Effector CD4-positive, alpha-beta T cell (primary cell): Measurements from ENCODE around the gene CES2.
"Not testable (repeated sequence)": the region's sequence is repeated elsewhere in the genome, so short reads cannot be mapped to it uniquely, and the experiment has no call there.

ENCODE experiments used
- DNase-seq: peaks from one replicate; pipeline ENCODE4 v3.0.0-alpha.2; 2020

Gene CES2

GRCh38 chr16:66934839-66935313 is 440 bp upstream of the CES2 start:
- DNase-seq, result not testable (repeated sequence)

DNA sequence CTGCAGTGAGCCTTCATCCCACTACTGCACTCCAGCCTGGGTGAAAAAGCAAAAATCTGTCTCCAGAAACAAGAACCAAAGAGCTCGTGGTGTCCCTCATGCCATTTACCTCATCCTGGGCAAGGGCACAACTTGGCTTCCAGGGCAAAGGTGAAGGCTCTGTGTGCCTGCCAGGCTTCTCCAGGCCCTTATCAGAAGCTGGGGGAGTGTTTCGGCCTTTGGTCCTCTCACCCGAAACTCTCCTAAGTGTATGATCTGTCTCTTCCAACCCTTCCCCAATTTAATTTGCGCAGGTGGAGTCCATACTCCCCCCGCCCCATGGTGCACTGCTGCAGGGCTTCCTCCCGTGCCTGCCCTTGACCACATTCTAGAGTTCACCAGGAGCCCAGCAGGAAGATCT is 1.1 kb downstream of the CES2 start:
- DNase-seq, result no peak

DNA sequence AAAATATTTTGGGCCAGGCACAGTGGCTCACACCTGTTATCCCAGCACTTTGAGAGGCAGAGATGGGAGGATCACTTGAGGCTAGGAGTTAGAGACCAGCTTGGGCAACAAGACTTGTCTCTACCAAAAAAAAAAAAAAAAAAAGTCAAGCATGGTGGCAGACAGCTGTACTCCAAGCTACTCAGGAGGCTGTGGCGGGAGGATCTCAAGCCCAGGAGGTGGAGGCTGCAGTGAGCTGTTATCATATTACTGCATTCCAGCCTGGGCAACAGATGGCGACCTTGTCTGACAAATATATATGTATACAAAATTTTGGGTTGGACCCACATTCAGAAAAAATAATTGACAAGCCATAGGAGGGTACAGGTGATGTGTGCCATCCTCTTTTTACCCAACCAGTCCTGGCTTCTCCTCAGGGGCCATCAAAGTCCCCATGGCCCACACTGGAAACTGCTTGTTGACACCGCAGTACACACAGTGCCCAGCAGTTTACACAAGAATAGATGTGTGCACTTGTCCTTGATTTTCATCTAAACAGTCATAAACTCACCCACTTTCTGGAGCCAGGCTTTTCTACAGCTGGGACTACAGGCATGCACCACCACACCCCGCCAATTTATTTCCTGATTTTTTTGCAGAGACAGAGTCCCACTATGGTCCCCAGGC is 1.7 kb downstream of the CES2 start:
- DNase-seq, result no peak

DNA sequence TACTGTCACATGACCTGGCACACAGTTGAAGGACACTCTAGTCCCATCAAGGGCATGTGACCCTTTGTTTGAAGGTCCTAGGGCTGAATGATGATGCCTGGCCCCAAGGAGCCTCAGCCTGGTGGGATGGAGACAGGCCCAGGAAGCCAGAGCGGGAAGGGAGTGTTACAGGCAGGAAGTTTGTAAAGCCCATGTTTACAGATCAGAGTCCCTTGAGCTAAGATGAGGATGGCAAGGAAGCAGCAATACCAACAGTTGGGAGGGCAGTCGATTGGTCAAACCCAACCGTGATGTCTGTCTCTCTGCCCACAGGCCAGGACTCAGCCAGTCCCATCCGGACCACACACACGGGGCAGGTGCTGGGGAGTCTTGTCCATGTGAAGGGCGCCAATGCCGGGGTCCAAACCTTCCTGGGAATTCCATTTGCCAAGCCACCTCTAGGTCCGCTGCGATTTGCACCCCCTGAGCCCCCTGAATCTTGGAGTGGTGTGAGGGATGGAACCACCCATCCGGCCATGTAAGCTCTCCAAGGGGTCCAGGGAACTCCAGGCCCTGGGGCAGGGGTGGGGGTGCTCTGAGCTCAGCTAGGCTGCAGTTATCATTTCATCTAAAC is 2.5 kb downstream of the CES2 start:
- DNase-seq, result no peak

DNA sequence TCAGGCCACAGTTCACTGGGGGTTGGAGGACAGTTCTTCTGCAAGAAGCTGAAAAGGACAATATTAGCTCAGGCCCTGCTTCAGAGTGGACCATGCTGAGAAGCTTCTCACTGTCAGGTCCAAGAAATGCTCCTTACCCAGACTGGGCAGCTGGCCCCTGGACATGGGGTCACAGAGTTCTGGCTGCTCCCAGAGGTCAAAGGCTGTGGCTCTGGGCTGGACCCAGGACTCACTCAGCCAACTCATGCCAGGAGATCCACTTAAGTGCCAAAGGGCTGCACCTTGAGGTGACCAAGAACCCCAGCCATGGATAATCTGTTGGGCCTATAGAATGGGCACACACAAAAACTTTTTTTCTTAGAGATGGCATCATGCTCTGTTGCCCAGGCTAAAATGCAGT is 4.0 kb downstream of the CES2 start:
- DNase-seq, result no peak

- DNase-seq, result no peak
Measured at GRCh38 chr16:66940236-66940635, 4.9 kb downstream of the CES2 start.

DNA sequence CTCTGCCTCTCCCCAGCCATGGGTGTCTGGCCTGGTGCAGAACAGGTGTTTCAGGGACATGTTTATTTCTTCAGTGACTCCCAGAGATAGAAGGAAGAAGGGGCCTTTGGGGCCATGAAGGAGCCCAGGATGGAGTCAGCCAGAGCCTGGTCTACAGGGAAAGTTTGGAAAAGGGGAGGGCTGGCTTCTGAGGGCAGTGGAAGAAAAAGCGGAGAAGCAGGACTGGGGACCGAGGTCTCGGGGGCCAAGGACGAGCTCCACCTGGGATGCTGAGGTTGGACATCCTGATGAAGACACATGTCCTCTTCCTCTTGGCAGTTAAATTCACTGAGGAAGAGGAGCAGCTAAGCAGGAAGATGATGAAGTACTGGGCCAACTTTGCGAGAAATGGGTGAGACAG is 7.7 kb downstream of the CES2 start:
- no peak for DNase-seq

GRCh38 chr16:66943426-66944053 is 8.2 kb downstream of the CES2 start:
- no peak for DNase-seq

DNA sequence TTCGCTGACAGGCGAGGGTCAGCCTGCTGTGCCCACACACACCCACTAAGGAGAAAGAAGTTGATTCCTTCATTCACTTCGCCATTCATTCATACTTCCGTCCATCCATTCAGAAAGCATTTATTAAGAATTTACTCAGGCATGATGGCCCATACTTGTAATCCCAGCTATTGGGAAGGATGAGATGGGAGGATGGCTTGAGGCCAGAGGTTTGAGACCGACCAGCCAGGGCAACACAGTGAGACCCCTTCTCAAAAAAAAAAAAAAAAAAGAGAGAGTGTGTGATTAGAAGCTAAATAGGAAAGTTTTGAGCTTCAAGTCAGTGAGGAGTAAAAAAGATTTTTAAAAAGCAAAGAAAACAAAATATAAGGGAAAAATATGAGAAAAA is 8.7 kb downstream of the CES2 start:
- DNase-seq, result no peak

GRCh38 chr16:66944971-66945370 is 9.7 kb downstream of the CES2 start:
- DNase-seq, result not testable (repeated sequence)

- no peak for DNase-seq
Measured at GRCh38 chr16:66945939-66946338, 10.6 kb downstream of the CES2 start.

GRCh38 chr16:66946541-66946940 is 11.2 kb downstream of the CES2 start:
- DNase-seq, result no peak

DNA sequence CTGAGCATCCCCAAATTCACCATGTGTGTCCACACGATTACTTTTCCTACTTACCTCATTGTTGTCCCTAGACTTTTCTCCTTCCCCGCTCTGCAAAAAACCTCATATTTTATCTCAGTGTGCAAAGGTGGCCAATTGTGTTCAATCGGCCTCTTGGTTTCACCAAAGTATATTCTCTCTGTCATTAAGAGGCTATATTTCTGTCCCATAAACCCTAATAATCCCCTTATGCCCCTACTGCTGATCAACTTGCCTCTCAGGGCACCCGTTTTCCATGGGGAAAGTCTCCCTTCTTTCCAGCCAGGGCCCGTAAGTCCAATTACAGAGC is 11.6 kb downstream of the CES2 start:
- DNase-seq, result no peak

DNA sequence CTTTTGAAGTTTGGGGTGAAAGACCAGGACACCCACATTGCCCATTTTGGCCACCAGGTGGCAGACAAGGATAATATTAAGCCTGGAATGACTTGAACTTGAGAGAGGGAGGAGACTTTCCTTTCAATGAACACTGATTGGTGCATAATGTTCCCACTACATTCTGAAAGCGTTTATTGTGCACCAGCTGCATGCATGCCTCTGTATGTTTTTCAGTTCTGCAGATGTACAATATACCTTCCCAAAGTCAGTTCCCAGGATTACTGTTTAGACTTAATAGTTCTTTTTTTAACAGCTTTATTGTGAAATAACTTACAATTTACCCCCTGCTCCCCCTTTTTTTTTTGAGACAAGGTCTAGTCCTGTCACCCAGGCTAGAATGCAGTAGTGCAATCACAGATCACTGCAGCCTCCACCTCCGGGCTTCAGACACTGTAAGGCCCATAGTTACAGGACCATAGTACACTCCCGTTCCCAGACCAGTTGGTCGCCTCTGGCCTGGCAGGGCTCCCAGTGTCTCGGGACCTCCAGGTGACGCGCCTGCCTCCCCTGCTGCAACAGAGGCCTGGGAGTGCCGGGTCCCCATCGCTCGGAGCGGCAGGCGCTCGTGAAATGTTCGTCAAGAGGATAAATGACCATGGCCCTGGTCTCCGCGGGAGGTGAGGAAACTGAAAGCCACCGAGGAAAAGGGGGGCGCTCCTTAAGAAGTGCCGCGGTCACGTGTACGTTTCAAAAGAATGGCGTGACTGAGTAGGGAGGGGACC is 12.2 kb downstream of the CES2 start:
- peak; percentile 80 for DNase-seq

DNA sequence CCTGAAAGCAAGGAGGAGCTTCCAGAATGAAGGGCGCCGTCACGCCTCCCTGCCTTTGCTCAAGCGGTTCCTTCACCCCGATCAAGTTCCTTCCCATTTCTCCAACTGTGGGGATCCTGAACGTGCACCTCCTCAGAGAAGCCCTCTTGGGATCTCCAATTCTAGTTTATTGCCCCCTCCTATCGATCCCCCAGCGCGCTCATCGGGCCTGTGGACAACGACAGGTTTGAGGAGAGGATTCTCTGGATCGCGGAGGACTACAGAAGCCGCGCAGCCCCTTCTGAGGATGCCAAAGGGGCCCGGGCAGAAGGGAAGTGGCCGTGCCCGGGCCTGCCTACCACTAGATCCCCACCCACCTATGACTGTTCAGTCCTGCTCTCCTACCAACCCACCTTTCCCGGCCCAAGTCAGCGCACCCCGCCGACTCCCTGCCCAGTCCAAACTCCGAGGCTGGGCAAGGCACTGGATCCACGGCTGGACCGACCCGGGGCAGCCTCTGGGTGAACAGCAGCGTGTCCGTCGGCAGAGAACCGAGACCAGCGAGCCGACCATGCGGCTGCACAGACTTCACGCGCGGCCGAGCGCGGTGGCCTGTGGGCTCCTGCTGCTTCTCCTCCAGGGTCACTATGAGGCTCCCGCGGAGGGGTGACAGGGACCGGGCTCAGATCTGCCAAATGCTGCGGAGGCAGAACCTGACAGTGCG is 13.0 kb downstream of the CES2 start:
- DNase-seq, result no peak

GRCh38 chr16:66948837-66949225 is 13.5 kb downstream of the CES2 start:
- DNase-seq, result no peak

GRCh38 chr16:66949472-66949871 is 14.2 kb downstream of the CES2 start:
- no peak for DNase-seq

DNA sequence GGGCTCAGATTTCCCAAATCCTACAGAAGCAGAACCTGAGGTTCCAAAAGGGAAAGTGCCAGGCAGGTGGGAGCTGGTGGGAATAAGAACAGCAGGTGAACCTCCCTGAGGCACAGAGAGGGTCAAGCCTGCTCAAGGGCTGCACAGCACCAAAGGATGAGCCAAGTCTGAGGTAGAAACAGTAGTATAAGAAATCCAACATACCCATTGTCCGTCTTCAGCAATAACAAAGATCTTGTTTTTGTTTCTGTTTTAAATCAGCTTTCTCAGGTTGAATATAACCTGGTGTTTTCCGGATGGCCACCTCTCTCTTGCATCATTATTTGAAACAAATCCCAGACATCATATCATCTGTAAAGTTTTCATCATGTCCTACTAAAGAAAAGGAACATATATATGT is 15.1 kb downstream of the CES2 start:
- no peak for DNase-seq

DNA sequence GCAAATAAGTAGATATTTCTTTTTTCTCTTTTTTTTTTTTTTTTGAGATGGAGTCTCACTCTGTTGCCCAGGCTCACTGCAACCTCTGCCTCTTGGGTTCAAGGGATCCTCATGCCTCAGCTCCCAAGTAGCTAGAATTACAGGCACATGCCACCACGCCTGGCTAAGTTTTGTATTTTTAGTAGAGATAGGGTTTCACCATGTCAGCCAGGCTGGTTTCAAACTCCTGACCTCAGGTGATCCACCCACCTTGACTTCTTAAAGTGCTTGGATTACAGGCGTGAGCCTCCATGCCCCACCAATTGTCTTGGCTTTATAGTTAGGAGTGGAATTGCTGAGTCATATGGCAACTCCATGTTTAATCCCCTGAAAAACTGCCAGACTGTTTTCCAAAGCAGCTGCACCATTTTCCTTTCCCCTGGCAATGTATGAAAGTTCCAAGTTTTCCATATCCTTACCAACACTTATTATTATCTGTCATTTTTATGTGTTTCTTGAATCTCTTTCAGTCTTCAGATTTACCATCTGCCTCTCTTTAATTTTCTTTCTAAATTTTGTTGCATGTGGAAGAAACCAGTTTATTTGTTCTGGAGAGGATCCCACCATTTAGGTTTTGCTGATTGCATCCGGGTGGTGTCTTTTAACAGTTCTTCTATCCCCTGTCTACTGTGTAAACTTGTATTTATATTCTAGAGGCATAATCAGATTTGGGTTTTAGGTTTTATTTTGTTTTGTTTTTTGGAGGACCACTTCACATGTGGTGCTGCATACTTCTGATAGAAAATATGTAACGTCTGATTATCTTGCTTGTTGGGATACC is 15.9 kb downstream of the CES2 start:
- DNase-seq, result no peak

DNA sequence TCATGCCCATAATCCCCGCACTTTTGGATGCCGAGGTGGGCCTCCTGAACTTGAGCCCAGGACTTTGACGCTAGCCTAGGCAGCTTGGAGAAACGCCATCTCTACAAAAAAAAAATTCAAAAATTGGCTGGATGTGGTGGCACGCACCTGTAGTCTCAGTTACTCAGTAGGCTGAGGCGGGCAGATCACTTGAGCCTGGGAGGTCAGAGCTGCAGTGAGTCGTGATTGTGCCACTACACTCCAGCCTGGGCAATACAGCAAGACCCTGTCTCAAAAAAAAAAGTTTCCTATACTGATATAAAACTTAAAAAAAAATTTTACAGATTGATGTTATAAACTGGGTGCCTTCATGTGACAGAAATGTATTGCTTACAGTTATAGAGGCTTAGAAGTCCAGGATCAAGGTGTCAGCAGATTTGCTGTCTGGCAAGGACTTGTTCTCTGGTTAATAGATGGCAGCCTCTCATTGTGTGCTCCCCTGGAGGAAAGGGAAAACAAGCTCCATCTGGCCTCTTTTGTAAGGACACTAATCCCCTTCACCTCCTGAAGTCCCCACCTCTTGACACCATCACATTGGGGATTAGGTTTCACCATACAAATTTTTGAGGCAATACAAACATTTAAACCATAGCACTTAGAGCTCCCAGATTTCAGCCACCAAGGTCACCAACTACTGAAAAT is 17.3 kb downstream of the CES2 start:
- DNase-seq, result no peak

GRCh38 chr16:66953462-66954096 is 18.3 kb downstream of the CES2 start:
- no peak for DNase-seq
